Heart left ventricle (tissue), 16 donors: Measurements from ENCODE around the gene FABP6. TPM values are rescaled to one million over a fixed set of nuclear protein-coding genes. Genes with fewer than 3 reads are reported as not detected.

ENCODE experiments used
- ATAC-seq, 4 donors: fragments of 200-7000 bp; cut with Tn5 transposase; one replicate each; pipeline ENCODE4 v1.9.1; 2020 to 2022; ENCODE audit warnings: moderate library complexity in 4 of 4, mild to moderate bottlenecking in 3 of 4, moderate number of reproducible peaks in 1 of 4
- DNase-seq, 5 donors: peaks; one replicate each; pipeline ENCODE4 v3.0.0-alpha.2; 2020
- H3K27ac ChIP-seq, 12 donors: fragments of 200-600 bp; sonication (generic) in 4 of 12; one replicate each; pipeline versions ENCODE4 v1.5.0 to v1.8.0; 2016 to 2022; ENCODE audit warnings: mild to moderate bottlenecking in 2 of 12
- H3K27me3 ChIP-seq, 9 donors: fragments of 200-600 bp; sonication (generic) in 2 of 9; one replicate each; pipeline versions ENCODE4 v1.5.1 to v1.8.0; 2016 to 2022; ENCODE audit warnings: mild to moderate bottlenecking in 3 of 9
- H3K36me3 ChIP-seq, 9 donors: fragments of 200-600 bp; sonication (generic) in 2 of 9; one replicate each; pipeline versions ENCODE4 v1.5.0 to v1.8.0; 2018 to 2022; ENCODE audit warnings: mild to moderate bottlenecking in 2 of 9
- H3K4me1 ChIP-seq, 12 donors: fragments of 200-600 bp; sonication (generic) in 4 of 12; one replicate each; pipeline versions ENCODE4 v1.5.0 to v1.8.0; 2016 to 2022; ENCODE audit warnings: mild to moderate bottlenecking in 3 of 12
- H3K4me3 ChIP-seq, 12 donors: fragments of 200-600 bp; sonication (generic) in 4 of 12; one replicate each; pipeline versions ENCODE4 v1.5.0 to v1.8.0; 2017 to 2022; ENCODE audit warnings: mild to moderate bottlenecking in 9 of 12, moderate library complexity in 4 of 12
- H3K9me3 ChIP-seq, 12 donors: fragments of 200-600 bp; sonication (generic) in 4 of 12; one replicate each; pipeline versions ENCODE4 v1.5.0 to v1.8.0; 2016 to 2022; ENCODE audit warnings: mild to moderate bottlenecking in 1 of 12
- CTCF ChIP-seq, 12 donors: fragments of 200-600 bp; sonication (generic) in 4 of 12; IDR thresholded peaks; one replicate each; pipeline versions ENCODE4 v1.5.0 to v1.8.0; 2018 to 2022; ENCODE audit warnings: antibody characterized with exemption in 12 of 12, mild to moderate bottlenecking in 5 of 12
- POLR2A ChIP-seq, 2 donors: fragments of 450-650 bp; IDR thresholded peaks; one replicate each; pipeline ENCODE4 v1.6.1; 2017; ENCODE audit warnings: antibody characterized with exemption in 2 of 2, mild to moderate bottlenecking in 2 of 2, moderate library complexity in 2 of 2
- WGBS, 4 donors: extraction: QIAGEN DNeasy Blood & Tissue Kit in 2 of 4; methylation state at CpG; one replicate each; pipeline versions ENCODE4 v1.1.5 to v1.1.7; 2013 to 2018; 5-methylcytosine and 5-hydroxymethylcytosine counted together
- intact Hi-C, 10 donors: fragments of 100-400 bp; cut with DNase I; formaldehyde crosslinking; loops; one replicate each; pipeline versions ENCODE4 v1.11.1 to v1.14.2; 2022
- polyA plus RNA-seq, 2 donors: library from polyadenylated mRNA; stranded (reverse); fragments of 200-250 nt; gene quantifications; one replicate each; pipeline ENCODE4 v1.2.3, GENCODE V29; 2013
- total RNA-seq, 9 donors: library from RNA; depleted of rRNA in 2 of 9; stranded (reverse); fragments of >200 nt in 2 of 9; fragmentation: NEBNext Ultra II Directional in 3 of 9; extraction: Animal tissue kit (Norgen Biotek cat#: 25700) in 3 of 9; gene quantifications; one replicate each; pipeline versions ENCODE4 v1.1.0 to v1.2.4, GENCODE V29; 2016 to 2023
- donor health status: ischemic (EF 13 %, LVEDD 7.1; RV severe dilation, severe dysfunction).
- donor health status: healthy with polysubstance abuse.
- donor health status: DM: no; HTN: yes; CAD: no.
- donor health status: DM: no; HTN: no; CAD: no.
- donor health status: ischemic (EF 25% LVEDD 6.9; RV normal size, moderate dysfunction).
- donor health status: ischemic (EF 25% LVEDD 5.7; RV mildly dilated, moderate dysfunction).
- donor health status: healthy.
- donor health status: DM: yes; HTN: yes; CAD: no.
- donor health status: ischemic (EF 35%, LVEDD 5.7; RV mildly dilated, moderate dysfunction).
- donor health status: nonischemic (EF 11% LVEDD 7.7; RV severe dilation, severe dysfunction).
- donor health status: DM: yes; HTN: yes; CAD: no.
- donor health status: PGD.
- donor health status: ischemic (EF 29% LVEDD 5.4; RV normal size, mild dysfunction).
- donor health status: nonischemic (EF 23%, LVEDD 6.1; RV moderate dilation, normal function).

The FABP6 gene
- total and polyA plus RNA-seq, 11 donors = 0.25 to 6.2 (median 2.3) TPM

- WGBS, 4 donors = 34 to 53% (median 48%) methylated on average over 4 of the region's 4 CpGs
- H3K4me1 ChIP-seq = peaks cover 0 to 41% (median 30%) of the 10 kb centered on the region in 12 donors
- H3K27me3 ChIP-seq = no peaks in the 10 kb centered on the region
- H3K27ac ChIP-seq = peak overlapping the region in 5 of 12 donors; percentile 3 to 81 (median 31)
- ATAC-seq (no peak), DNase-seq (no peak)
- TF ChIP-seq POLR2A (IDR thresholded peaks at IDR 0.05) (no peak), CTCF (IDR thresholded peaks at IDR 0.05) (no peak)
- no peak overlapping the region for H3K4me3 ChIP-seq
- H3K36me3 ChIP-seq = peaks cover 0 to 2% (median 0%) of the 10 kb centered on the region in 9 donors
- no peaks in the 10 kb centered on the region for H3K9me3 ChIP-seq
- intact Hi-C loops = loop anchor here in 1 of 10 donors (5.0 kb wide), 1 partner anchor 42 kb away; the partner anchor contains the start of gene CCNJL
These were observed 41.4 kb downstream of the FABP6 start for GRCh38 chr5:160270704-160271103.

GRCh38 chr5:160271396-160271795, 42.1 kb downstream of the FABP6 start:
- Histone ChIP-seq H3K27me3 (no peaks in the 10 kb centered on the region), H3K9me3 (no peaks in the 10 kb centered on the region), H3K4me3 (no peak overlapping the region), H3K27ac (peak overlapping the region in 6 of 12 donors; percentile 3 to 81 (median 24)), H3K4me1 (peaks cover 0 to 41% (median 30%) of the 10 kb centered on the region in 12 donors), H3K36me3 (peaks cover 0 to 9% (median 0%) of the 10 kb centered on the region in 9 donors)
- TF ChIP-seq POLR2A (IDR thresholded peaks at IDR 0.05) = no peak
- TF ChIP-seq CTCF (IDR thresholded peaks at IDR 0.05) = no peak
- DNase-seq = peak in 1 of 5 donors; percentile 44
- intact Hi-C loops = loop anchor here in 1 of 10 donors (5.0 kb wide), 1 partner anchor 41 kb away; the partner anchor contains the start of gene CCNJL
- peak in 2 of 4 donors; percentile 10 to 28 for ATAC-seq
- 21 to 37% (median 30%) methylated on average over 8 of the region's 8 CpGs for WGBS, 4 donors

GRCh38 chr5:160271836-160272235, 42.5 kb downstream of the FABP6 start:
- TF ChIP-seq CTCF (IDR thresholded peaks at IDR 0.05) = no peak
- TF ChIP-seq POLR2A (IDR thresholded peaks at IDR 0.05) = no peak
- no peaks in the 10 kb centered on the region for H3K27me3 ChIP-seq

GRCh38 chr5:160272264-160272663, 43.0 kb downstream of the FABP6 start:
- intact Hi-C loops = loop anchor here in 1 of 10 donors (5.0 kb wide), 1 partner anchor 40 kb away; the partner anchor contains the start of gene CCNJL
- peak overlapping the region in 1 of 12 donors; percentile 81 for H3K27ac ChIP-seq
- TF ChIP-seq POLR2A (IDR thresholded peaks at IDR 0.05) (no peak), CTCF (IDR thresholded peaks at IDR 0.05) (no peak)
- no peak overlapping the region for H3K4me3 ChIP-seq
- H3K9me3 ChIP-seq = no peaks in the 10 kb centered on the region
- no peaks in the 10 kb centered on the region for H3K27me3 ChIP-seq
- no peak for DNase-seq
- H3K36me3 ChIP-seq = peaks cover 0 to 16% (median 0%) of the 10 kb centered on the region in 9 donors
- ATAC-seq = no peak
- peaks cover 0 to 41% (median 30%) of the 10 kb centered on the region in 12 donors for H3K4me1 ChIP-seq
- WGBS, 4 donors = 73 to 81% (median 79%) methylated on average over 3 of the region's 3 CpGs

More at GRCh38 chr5:160271836-160272235, 42.5 kb downstream of the FABP6 start:
- Histone ChIP-seq H3K4me1 (peaks cover 0 to 41% (median 30%) of the 10 kb centered on the region in 12 donors), H3K36me3 (peaks cover 0 to 12% (median 0%) of the 10 kb centered on the region in 9 donors), H3K4me3 (no peak overlapping the region), H3K27ac (peak overlapping the region in 2 of 12 donors; percentile 31 to 81), H3K9me3 (no peaks in the 10 kb centered on the region)
- intact Hi-C loops = loop anchor here in 1 of 10 donors (5.0 kb wide), 1 partner anchor 40 kb away; the partner anchor contains the start of gene CCNJL
- ATAC-seq (no peak), DNase-seq (no peak)
- WGBS, 4 donors = 53 to 70% (median 55%) methylated on average over 6 of the region's 6 CpGs
